ENCODE measurements around the gene LEMD3. TPM values are rescaled to one million over a fixed set of nuclear protein-coding genes. Genes with fewer than 3 reads are reported as not detected.

Gene LEMD3
- total RNA-seq, 2 experiments from 2014 or later = 19.5 to 23.2 TPM

- no peaks in the 10 kb centered on the region for H3K27me3 Mint-ChIP-seq
- CTCF ChIA-PET = no interaction called here
- TF ChIP-seq, protein P1, sequence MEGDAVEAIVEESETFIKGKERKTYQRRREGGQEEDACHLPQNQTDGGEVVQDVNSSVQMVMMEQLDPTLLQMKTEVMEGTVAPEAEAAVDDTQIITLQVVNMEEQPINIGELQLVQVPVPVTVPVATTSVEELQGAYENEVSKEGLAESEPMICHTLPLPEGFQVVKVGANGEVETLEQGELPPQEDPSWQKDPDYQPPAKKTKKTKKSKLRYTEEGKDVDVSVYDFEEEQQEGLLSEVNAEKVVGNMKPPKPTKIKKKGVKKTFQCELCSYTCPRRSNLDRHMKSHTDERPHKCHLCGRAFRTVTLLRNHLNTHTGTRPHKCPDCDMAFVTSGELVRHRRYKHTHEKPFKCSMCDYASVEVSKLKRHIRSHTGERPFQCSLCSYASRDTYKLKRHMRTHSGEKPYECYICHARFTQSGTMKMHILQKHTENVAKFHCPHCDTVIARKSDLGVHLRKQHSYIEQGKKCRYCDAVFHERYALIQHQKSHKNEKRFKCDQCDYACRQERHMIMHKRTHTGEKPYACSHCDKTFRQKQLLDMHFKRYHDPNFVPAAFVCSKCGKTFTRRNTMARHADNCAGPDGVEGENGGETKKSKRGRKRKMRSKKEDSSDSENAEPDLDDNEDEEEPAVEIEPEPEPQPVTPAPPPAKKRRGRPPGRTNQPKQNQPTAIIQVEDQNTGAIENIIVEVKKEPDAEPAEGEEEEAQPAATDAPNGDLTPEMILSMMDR (IDR thresholded peaks at IDR 0.05) = no peak
- peaks cover 13% of the 10 kb centered on the region for H3K36me3 Mint-ChIP-seq (ENCODE audit: low read depth)
- intact Hi-C loops (cut with micrococcal nuclease) = no loop called here
- H3K9me3 Mint-ChIP-seq = no peaks in the 10 kb centered on the region
- POLR2A ChIA-PET = no interaction called here
- DNase-seq (no peak), ATAC-seq (no peak)
- no peak overlapping the region for H3K27ac Mint-ChIP-seq
- H3K4me1 Mint-ChIP-seq (ENCODE audit: low read depth) = peaks cover 15% of the 10 kb centered on the region
- no peak overlapping the region for H3K4me3 Mint-ChIP-seq
Observed at GRCh38 chr12:65252515-65252914, 83.1 kb downstream of the LEMD3 start.

DNA sequence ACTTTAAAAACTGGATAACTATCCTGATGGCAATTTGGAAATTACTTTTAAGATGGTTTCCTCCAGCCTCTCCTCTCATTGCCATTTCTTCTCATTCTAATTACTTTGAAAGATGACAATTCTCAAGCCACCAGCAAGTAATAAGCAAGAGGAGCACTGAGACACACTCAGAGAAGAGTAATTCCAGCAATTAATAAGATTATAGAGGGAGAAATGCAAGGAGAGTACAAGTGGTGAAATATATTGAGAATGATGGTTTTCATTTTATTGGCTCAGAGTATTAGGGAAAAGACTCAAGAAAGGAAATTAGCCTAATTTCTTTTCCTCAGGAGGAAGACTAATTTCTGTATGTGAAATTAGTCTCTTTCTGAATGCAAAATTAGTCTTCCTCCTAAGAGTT, 88.6 kb downstream of the LEMD3 start:
- ChIA-PET CTCF (no interaction called here), POLR2A (no interaction called here)
- intact Hi-C loops (cut with micrococcal nuclease) = no loop called here
- ATAC-seq (no peak), DNase-seq (no peak)
- no peak overlapping the region for H3K4me3 Mint-ChIP-seq
- TF ChIP-seq, protein P1 (IDR thresholded peaks at IDR 0.05) = no peak
- H3K27me3 Mint-ChIP-seq = peaks cover 4% of the 10 kb centered on the region
- no peak overlapping the region for H3K27ac Mint-ChIP-seq
- H3K36me3 Mint-ChIP-seq (ENCODE audit: low read depth) = no peaks in the 10 kb centered on the region
- no peaks in the 10 kb centered on the region for H3K4me1 Mint-ChIP-seq (ENCODE audit: low read depth)
- no peaks in the 10 kb centered on the region for H3K9me3 Mint-ChIP-seq

- POLR2A ChIA-PET = no interaction called here
- no peaks in the 10 kb centered on the region for H3K36me3 Mint-ChIP-seq (ENCODE audit: low read depth)
- H3K4me3 Mint-ChIP-seq = no peak overlapping the region
- no peak for ATAC-seq
- H3K27me3 Mint-ChIP-seq = peaks cover 4% of the 10 kb centered on the region
- H3K27ac Mint-ChIP-seq = no peak overlapping the region
- TF ChIP-seq, protein P1 (IDR thresholded peaks at IDR 0.05) = no peak
- no peaks in the 10 kb centered on the region for H3K9me3 Mint-ChIP-seq
- no peak for DNase-seq
- H3K4me1 Mint-ChIP-seq (ENCODE audit: low read depth) = no peaks in the 10 kb centered on the region
- CTCF ChIA-PET = no interaction called here
- intact Hi-C loops (cut with micrococcal nuclease) = no loop called here
Observed at GRCh38 chr12:65259501-65259900, 90.1 kb downstream of the LEMD3 start.

DNA sequence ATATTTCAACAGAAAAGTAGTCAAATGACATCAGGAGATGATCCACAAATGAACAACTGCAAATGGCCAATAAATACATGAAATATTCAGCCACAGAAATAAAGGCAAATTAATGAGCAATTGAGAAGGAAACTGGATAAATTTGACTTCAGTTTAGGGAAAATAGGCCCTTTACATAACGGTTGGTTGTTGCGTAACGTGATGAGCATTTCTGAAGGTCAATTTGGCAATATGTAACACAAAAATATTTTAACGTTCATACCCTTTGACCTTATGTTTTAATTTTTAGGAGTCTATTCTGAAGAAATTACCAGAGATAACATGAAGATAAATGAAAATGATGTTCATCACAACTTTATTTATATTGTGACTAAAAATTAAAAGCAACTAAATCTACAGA, 94.4 kb downstream of the LEMD3 start:
- H3K27ac Mint-ChIP-seq = no peak overlapping the region
- intact Hi-C loops (cut with micrococcal nuclease) = no loop called here
- no peak for ATAC-seq
- no peak for DNase-seq
- no peak overlapping the region for H3K4me3 Mint-ChIP-seq
- TF ChIP-seq, protein P1 (IDR thresholded peaks at IDR 0.05) = no peak
- peaks cover 14% of the 10 kb centered on the region for H3K27me3 Mint-ChIP-seq
- H3K36me3 Mint-ChIP-seq (ENCODE audit: low read depth) = no peaks in the 10 kb centered on the region
- CTCF ChIA-PET = no interaction called here
- POLR2A ChIA-PET = no interaction called here
- H3K9me3 Mint-ChIP-seq = no peaks in the 10 kb centered on the region
- H3K4me1 Mint-ChIP-seq (ENCODE audit: low read depth) = no peaks in the 10 kb centered on the region

- ChIA-PET POLR2A (no interaction called here), CTCF (interaction anchor here (1.5 kb wide), 1 partner anchor 10 kb away, joined by 4 read pairs; no protein-coding TSS in a partner anchor)
- intact Hi-C loops (cut with micrococcal nuclease) = no loop called here
- Mint-ChIP-seq H3K4me3 (no peak overlapping the region), H3K4me1 (ENCODE audit: low read depth) (no peaks in the 10 kb centered on the region), H3K36me3 (ENCODE audit: low read depth) (no peaks in the 10 kb centered on the region), H3K9me3 (no peaks in the 10 kb centered on the region), H3K27me3 (peaks cover 13% of the 10 kb centered on the region), H3K27ac (no peak overlapping the region)
- TF ChIP-seq, protein P1 (IDR thresholded peaks at IDR 0.05) = no peak
- DNase-seq = no peak
- no peak for ATAC-seq
Observed at GRCh38 chr12:65266408-65266807, 97.0 kb downstream of the LEMD3 start.

Data from activated CD8-positive, alpha-beta T cell treated with anti-CD3 and anti-CD28 coated beads for 36 hours (primary cell).